NCI-H2171 treated with DMSO at 0.1 percent for 48 hours (cell line): ENCODE data around the gene ATN1.

Experiments
- DNase-seq: peaks from one replicate; lab custom pipeline; 2025; lab: John Stamatoyannopoulos, UW

ATN1 gene

GRCh38 chr12:6975297-6976032 is 47.7 kb downstream of the ATN1 start:
- DNase-seq: no peak

- no peak for DNase-seq
Observed at GRCh38 chr12:6977653-6978052, 49.9 kb downstream of the ATN1 start.

- DNase-seq: no peak
Observed at GRCh38 chr12:6978188-6978587, 50.4 kb downstream of the ATN1 start.

DNA sequence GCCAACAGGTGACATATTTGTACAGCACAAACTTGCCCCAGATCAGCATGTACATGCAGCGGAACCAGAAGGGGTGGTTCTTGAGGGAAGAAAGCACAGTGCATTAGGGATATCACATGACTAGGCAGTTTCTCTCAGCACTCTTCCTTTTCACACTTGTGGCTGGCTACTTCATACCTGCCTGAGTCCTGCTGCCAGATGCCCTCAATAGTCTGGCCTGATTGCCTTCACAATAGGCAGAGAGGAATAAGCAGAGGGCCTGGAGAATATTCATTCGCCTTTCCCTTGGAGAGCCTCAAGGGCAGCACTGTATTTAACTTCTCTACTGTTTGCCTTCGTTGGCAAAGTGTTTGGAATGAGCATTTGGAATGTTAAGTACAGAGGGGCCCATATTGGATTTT is 50.9 kb downstream of the ATN1 start:
- DNase-seq: no peak

DNA sequence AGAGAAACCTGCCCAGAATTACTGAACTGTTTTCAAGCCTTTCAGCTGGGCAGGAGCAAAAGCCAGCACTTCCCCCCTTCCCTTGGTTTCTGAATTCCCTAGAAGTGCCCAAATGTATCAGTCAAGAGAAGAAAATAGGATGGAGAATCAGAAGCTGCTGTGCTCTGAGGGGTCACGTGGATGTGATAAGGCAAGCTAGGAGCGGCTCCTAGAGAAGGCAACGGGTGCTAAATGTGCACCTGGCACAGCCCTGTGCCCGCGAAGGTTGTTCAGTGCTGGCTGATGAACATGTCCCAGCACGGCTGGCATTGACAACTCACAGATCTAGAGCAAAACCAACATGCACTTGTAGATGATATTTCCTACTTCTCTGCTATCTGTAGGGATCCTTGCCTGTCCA is 51.3 kb downstream of the ATN1 start:
- DNase-seq: no peak

DNA sequence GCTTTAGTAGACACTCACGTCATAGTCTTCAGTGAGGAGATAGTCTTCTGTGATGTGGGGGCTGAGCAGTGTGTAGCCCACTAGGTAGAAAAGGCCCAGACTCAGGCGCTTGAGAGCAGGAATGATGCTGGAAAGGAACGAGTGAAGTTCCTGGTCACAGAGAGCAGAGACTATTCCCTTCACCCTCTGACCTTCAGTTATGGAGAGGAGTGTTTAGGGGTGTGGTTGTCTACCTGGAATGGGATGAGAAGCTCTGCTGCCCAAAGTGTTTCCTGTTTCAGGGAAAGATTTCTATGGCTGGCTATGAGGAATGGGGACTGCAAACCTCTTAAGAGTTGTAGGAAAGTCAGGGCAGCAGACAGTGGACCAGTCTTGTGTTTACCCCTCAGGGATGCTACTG is 51.7 kb downstream of the ATN1 start:
- no peak for DNase-seq

DNA sequence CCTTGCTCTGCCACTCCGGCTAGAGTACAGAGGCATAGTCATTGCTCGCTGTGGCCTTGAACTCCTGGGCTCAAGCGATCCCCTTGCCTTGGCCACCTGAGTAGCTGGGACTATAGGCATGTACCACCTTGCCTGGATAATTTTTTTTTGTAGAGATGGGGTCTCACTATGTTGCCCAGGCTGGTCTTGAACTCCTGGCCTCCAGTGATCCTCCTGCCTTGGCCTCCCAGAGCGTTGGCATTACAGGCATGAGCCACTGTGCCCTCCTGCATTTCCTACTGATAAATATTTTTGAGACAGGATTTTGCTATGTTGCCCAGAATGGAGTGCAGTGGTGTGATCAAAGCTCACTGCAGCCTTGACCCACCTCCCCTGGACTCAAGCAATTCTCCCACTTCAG is 52.3 kb downstream of the ATN1 start:
- no peak for DNase-seq

DNA sequence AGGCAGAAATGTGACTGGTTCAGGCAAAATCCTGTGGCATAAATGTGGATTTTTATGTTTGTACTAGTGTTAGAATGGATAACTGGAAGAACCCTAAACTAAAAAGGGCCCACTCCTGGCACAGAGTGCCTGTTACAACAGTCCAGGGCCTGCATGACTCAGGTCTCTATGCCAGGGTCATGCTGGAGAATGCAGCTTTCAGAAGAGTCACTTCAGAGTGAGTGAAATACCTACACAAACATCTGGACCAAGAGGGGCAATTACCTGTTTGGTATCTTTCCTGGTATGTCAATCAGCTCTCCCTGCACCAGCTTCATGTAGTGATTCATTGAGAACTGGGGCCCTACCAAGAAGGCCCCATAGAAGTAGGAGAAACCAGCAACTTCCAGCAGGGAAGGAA is 53.0 kb downstream of the ATN1 start:
- no peak for DNase-seq

DNA sequence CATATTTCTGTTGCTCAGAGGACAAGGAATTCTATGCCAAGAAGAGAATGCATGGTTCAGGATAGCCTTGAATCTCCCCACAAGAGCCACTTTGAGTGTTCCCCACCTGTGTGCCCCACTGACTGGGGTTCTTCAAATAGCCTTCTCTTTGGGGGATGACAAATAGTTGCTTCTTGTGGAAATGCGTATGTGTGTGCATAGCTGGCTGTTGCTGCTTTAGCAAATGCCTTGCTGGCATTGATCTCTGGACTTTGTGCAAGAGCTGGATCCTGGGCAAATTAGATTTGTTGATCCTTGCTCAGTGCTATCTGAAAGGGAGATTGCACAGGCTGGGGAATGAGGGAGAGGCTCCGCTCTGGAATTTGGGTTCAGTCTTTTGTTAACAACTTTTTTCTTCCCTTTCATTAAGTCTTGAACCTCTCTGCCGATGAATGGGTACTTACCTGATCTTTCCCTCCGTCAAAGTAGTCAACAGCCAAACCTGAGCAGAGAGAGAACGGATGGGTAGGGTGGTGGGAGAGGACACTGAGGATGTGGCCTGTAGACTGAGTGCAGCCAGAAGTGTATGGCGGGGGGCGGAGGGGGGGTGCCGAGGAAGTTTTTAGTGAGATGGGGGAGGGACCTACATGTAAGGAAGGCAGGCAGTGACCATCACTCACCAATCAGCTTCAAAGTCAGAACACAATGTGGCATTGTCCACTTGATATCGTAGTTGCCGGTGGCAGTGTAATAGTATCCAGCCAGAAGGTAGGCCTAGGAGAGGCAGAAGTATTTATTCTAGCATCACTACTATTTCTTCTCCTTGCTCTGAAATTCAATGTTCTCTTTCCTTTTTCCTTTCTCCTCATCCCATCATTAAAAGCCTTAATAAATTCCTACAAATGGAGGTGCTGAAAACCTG is 53.6 kb downstream of the ATN1 start:
- no peak for DNase-seq

- DNase-seq: no peak
Observed at GRCh38 chr12:6982532-6982931, 54.8 kb downstream of the ATN1 start.

GRCh38 chr12:6987956-6988553 is 60.3 kb downstream of the ATN1 start:
- no peak for DNase-seq
